ENCODE data around the gene BORCS6.

BORCS6 gene

DNA sequence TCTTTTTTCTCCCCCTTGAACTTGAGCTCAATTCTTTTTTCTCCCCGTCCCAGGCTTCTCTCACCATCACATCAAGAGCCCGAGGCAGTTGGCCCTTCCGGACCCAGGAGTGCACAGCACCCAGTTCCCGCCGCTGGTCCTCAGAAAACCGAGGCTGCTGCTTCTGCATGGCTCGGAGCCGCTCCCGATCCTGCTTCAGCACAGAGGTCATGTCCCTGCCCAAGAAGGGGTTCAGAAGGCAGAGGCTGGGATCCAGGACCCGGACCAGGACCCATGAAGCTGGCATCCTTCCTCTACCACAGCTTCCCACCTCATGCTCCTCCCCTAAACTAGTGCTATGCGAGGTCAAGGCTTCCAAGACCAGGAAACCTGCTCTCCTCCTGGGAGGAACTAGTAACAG, 48.2 kb downstream of the BORCS6 start:
- DNase-seq, result no peak

DNA sequence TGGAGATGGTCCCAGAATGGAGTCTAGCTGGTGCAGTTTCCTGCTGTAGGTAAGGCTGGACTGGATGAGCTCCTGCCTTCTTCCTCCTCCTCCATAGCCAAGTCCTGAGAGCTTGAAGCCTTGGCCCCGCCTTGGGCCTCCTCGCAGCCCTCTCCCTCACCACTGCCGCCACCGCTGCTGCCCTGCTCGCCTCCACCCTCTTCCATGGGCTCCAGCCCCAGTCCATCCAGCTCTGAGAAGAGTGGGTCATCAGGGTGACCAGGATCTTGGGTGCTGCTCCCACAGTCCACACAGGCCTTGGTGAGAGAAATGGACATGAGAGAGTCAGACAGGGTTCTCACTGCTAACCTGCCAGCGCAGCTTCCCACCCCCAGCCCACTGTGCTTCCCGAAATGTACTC, 48.9 kb downstream of the BORCS6 start:
- no peak for DNase-seq

GRCh38 chr17:8140065-8141029, 49.6 kb downstream of the BORCS6 start:
- no peak for DNase-seq

GRCh38 chr17:8138672-8139371, 51.2 kb downstream of the BORCS6 start:
- DNase-seq, result peak; percentile 97

DNA sequence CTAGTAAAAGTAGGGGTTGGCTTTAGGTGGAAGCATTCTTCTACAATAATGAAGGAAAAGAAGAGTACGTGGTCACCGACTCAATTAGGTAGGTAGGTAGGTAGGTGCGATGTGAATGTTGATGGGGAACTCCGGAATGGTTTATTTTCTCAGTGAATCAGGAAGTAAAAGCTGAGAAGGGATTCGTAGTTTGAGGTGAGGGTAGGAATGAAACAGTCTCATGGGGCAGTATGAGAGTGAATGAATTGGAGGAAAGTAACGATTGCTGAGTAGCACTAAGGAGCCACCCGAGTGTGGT, 51.7 kb downstream of the BORCS6 start:
- no peak for DNase-seq
